Thoracic aorta (tissue), 2 donors: ENCODE data around the gene MYH7. TPM values are rescaled to one million over a fixed set of nuclear protein-coding genes. Genes with fewer than 3 reads are reported as not detected.

Experiments used
- ATAC-seq: fragments of 150-250 bp; one replicate; pipeline ENCODE4 v1.8.0; 2017; ENCODE audit warnings: low read depth; ENCODE audit not compliant: insufficient number of reproducible peaks, low FRiP score
- DNase-seq: peaks from one replicate; pipeline ENCODE4 v3.0.0-alpha.2; 2020; ENCODE audit warnings: low spot score
- H3K27ac ChIP-seq, 2 donors: fragments of 200-600 bp; sonication (generic); 1 replicate in 1 of 2; 2 replicates in 1 of 2; pipeline ENCODE4 v1.5.1; 2016; ENCODE audit warnings: mild to moderate bottlenecking in 2 of 2, moderate library complexity in 2 of 2
- H3K27me3 ChIP-seq: fragments of 200-600 bp; sonication (generic); replicated peaks from 2 replicates; pipeline ENCODE4 v1.6.0; 2016; ENCODE audit warnings: mild to moderate bottlenecking; ENCODE audit not compliant: insufficient read depth
- H3K36me3 ChIP-seq: fragments of 200-600 bp; sonication (generic); one replicate; pipeline ENCODE4 v1.5.1; 2016
- H3K4me1 ChIP-seq, 2 donors: fragments of 200-600 bp; sonication (generic); 1 replicate in 1 of 2; 2 replicates in 1 of 2; pipeline versions ENCODE4 v1.5.1 to v1.6.0; 2016; ENCODE audit warnings: low read depth in 2 of 2, mild to moderate bottlenecking in 1 of 2; ENCODE audit not compliant: control insufficient read depth in 1 of 2
- H3K4me3 ChIP-seq: fragments of 200-600 bp; sonication (generic); 2 replicates; pipeline ENCODE4 v1.5.1; 2016; ENCODE audit warnings: mild to moderate bottlenecking
- H3K9me3 ChIP-seq: fragments of 200-600 bp; sonication (generic); 2 replicates; pipeline ENCODE4 v1.5.1; 2016
- total RNA-seq, 2 donors: library from RNA; depleted of rRNA; stranded (reverse); fragments of >200 nt; gene quantifications; one replicate each; pipeline versions ENCODE4 v1.1.0 to v1.2.3, GENCODE V29; 2016
- TF ChIP-seq, protein P1 (sequence below): fragments of 200-600 bp; sonication (generic); IDR thresholded peaks from one replicate; pipeline ENCODE4 v1.5.1; 2019; ENCODE audit warnings: antibody characterized with exemption

Gene MYH7
- total RNA-seq, 2 donors from 2014 or later: 0.81 TPM; not detected in 1

DNA sequence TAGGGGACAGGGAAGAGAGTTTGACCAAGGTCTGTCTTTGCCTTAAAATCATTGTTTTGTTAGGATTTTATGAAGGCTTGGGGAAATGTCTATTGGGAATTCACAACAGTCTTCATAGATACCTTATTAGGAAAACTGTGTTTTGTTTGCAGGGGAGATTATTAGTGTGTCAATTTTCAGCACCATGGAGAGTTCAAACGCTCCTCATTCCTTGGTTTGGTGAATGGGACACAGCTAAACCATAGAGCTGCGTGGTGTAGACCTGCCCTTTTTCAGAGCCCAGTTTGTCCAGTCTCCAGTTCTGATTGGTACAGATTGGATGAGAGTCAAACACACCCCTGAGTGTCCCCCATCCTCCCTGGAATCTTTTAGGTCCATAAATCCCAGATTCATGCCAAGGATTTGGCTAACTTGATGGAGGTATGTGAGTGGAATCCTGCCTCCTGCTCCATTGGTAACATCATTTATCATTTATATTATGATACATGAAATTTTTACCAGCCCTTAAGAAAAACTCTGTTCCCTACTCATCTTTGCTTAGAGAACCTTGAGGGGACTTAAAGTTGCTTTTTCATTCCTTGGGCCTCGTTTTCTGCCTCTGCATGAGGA is 46.0 kb upstream of the MYH7 start:
- peaks cover 16% of the 10 kb centered on the region for H3K36me3 ChIP-seq
- TF ChIP-seq, protein P1, sequence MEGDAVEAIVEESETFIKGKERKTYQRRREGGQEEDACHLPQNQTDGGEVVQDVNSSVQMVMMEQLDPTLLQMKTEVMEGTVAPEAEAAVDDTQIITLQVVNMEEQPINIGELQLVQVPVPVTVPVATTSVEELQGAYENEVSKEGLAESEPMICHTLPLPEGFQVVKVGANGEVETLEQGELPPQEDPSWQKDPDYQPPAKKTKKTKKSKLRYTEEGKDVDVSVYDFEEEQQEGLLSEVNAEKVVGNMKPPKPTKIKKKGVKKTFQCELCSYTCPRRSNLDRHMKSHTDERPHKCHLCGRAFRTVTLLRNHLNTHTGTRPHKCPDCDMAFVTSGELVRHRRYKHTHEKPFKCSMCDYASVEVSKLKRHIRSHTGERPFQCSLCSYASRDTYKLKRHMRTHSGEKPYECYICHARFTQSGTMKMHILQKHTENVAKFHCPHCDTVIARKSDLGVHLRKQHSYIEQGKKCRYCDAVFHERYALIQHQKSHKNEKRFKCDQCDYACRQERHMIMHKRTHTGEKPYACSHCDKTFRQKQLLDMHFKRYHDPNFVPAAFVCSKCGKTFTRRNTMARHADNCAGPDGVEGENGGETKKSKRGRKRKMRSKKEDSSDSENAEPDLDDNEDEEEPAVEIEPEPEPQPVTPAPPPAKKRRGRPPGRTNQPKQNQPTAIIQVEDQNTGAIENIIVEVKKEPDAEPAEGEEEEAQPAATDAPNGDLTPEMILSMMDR: no peak
- ATAC-seq: no peak

GRCh38 chr14:23478109-23478759 is 42.8 kb upstream of the MYH7 start:
- TF ChIP-seq, protein P1: peak; percentile 62
- no peaks in the 10 kb centered on the region for H3K4me1 ChIP-seq
- DNase-seq (no peak), ATAC-seq (no peak)
- H3K27ac ChIP-seq: no peak overlapping the region
- no peaks in the 10 kb centered on the region for H3K9me3 ChIP-seq
- H3K27me3 ChIP-seq: no peaks in the 10 kb centered on the region
- peaks cover 46% of the 10 kb centered on the region for H3K36me3 ChIP-seq
- H3K4me3 ChIP-seq: no peak overlapping the region

More for the DNA sequence above, 46.0 kb upstream of the MYH7 start:
- Histone ChIP-seq H3K4me1 (no peaks in the 10 kb centered on the region), H3K27me3 (no peaks in the 10 kb centered on the region), H3K4me3 (no peak overlapping the region), H3K9me3 (no peaks in the 10 kb centered on the region), H3K27ac (no peak overlapping the region)
- DNase-seq: no peak

- TF ChIP-seq, protein P1: no peak
- no peaks in the 10 kb centered on the region for H3K9me3 ChIP-seq
- H3K27me3 ChIP-seq: no peaks in the 10 kb centered on the region
- H3K4me3 ChIP-seq: no peak overlapping the region
- peaks cover 6 to 13% of the 10 kb centered on the region in 2 donors for H3K4me1 ChIP-seq
- no peak overlapping the region for H3K27ac ChIP-seq
- DNase-seq (no peak), ATAC-seq (no peak)
- H3K36me3 ChIP-seq: peaks cover 44% of the 10 kb centered on the region
Observed at GRCh38 chr14:23470947-23471346, 35.5 kb upstream of the MYH7 start.

GRCh38 chr14:23469906-23470403 is 34.5 kb upstream of the MYH7 start:
- Histone ChIP-seq H3K36me3 (peaks cover 34% of the 10 kb centered on the region), H3K4me3 (peak overlapping the region; percentile 94), H3K4me1 (peaks cover 6 to 13% of the 10 kb centered on the region in 2 donors), H3K9me3 (no peaks in the 10 kb centered on the region), H3K27ac (peak overlapping the region; percentile 79 to 84), H3K27me3 (no peaks in the 10 kb centered on the region)
- TF ChIP-seq, protein P1: no peak
- DNase-seq (no peak), ATAC-seq (no peak)

- Histone ChIP-seq H3K36me3 (peaks cover 28% of the 10 kb centered on the region), H3K9me3 (no peaks in the 10 kb centered on the region), H3K4me3 (peak within 1 kb of the TSS; percentile 94), H3K27me3 (no peaks in the 10 kb centered on the region), H3K4me1 (peaks cover 6 to 13% of the 10 kb centered on the region in 2 donors), H3K27ac (peak within 1 kb of the TSS; percentile 79 to 89)
- TF ChIP-seq, protein P1: peak; percentile 89
- DNase-seq: peak; percentile 94
- peak; percentile 100 for ATAC-seq
Observed at GRCh38 chr14:23469127-23469905, 33.9 kb upstream of the MYH7 start, which contains the start of gene NGDN. Gene NGDN (plus strand): TSS chr14:23469703. CDS start chr14:23469716, 13 bp downstream.
